NCI-H146 treated with DMSO at 0.1 percent for 48 hours (cell line): Measurements from ENCODE around the gene JAZF1.

Experiments
- DNase-seq: peaks from one replicate; lab custom pipeline; 2025; ENCODE audit not compliant: unreplicated experiment; lab: John Stamatoyannopoulos, UW

The JAZF1 gene

GRCh38 chr7:28140979-28141378 lies 39.6 kb downstream of the JAZF1 start:
- DNase-seq: no peak

- DNase-seq: no peak
Observed at GRCh38 chr7:28138837-28139236, 41.8 kb downstream of the JAZF1 start.

GRCh38 chr7:28137463-28137862 lies 43.1 kb downstream of the JAZF1 start:
- no peak for DNase-seq

GRCh38 chr7:28136885-28137284 lies 43.7 kb downstream of the JAZF1 start:
- no peak for DNase-seq

- no peak for DNase-seq
Observed at GRCh38 chr7:28136420-28136819, 44.2 kb downstream of the JAZF1 start.

GRCh38 chr7:28135760-28136159 lies 44.8 kb downstream of the JAZF1 start:
- peak; percentile 10 for DNase-seq

GRCh38 chr7:28135315-28135714 lies 45.3 kb downstream of the JAZF1 start:
- no peak for DNase-seq

- no peak for DNase-seq
Observed at GRCh38 chr7:28133872-28134271, 46.7 kb downstream of the JAZF1 start.

- no peak for DNase-seq
Observed at GRCh38 chr7:28132959-28133870, 47.4 kb downstream of the JAZF1 start.

GRCh38 chr7:28130277-28130676 lies 50.3 kb downstream of the JAZF1 start:
- DNase-seq: no peak

GRCh38 chr7:28128608-28129007 lies 52.0 kb downstream of the JAZF1 start:
- no peak for DNase-seq

GRCh38 chr7:28126410-28127041 lies 54.1 kb downstream of the JAZF1 start:
- no peak for DNase-seq

- no peak for DNase-seq
Observed at GRCh38 chr7:28125431-28126409, 54.9 kb downstream of the JAZF1 start.

- DNase-seq: no peak
Observed at GRCh38 chr7:28124413-28124812, 56.2 kb downstream of the JAZF1 start.

- no peak for DNase-seq
Observed at GRCh38 chr7:28123752-28124151, 56.8 kb downstream of the JAZF1 start.

- DNase-seq: no peak
Observed at GRCh38 chr7:28121496-28121895, 59.1 kb downstream of the JAZF1 start.

GRCh38 chr7:28116041-28116440 lies 64.6 kb downstream of the JAZF1 start:
- DNase-seq: peak; percentile 34

GRCh38 chr7:28115261-28115660 lies 65.3 kb downstream of the JAZF1 start:
- DNase-seq: no peak

- DNase-seq: no peak
Observed at GRCh38 chr7:28114056-28114455, 66.5 kb downstream of the JAZF1 start.

- DNase-seq: no peak
Observed at GRCh38 chr7:28112883-28113540, 67.6 kb downstream of the JAZF1 start.

GRCh38 chr7:28112467-28112866 lies 68.1 kb downstream of the JAZF1 start:
- no peak for DNase-seq
